K562 (cell line): ENCODE results near the gene MATN1. TPM values are rescaled to one million over a fixed set of nuclear protein-coding genes. Genes with fewer than 3 reads are reported as not detected.

Experiments
- ATAC-seq: fragments of 200-7000 bp; cut with Tn5 transposase; 3 replicates; pipeline ENCODE4 v1.9.1; 2020; ENCODE audit warnings: moderate library complexity
- BruUV-seq: library from RNA; stranded (reverse); fragments of 400-500 nt; replicated peaks from 2 replicates; lab custom pipeline; 2021; lab: Mats Ljungman, UMichigan
- CTCF ChIA-PET: fragments of 300-600 bp; formaldehyde crosslinking; extraction: SDS; loops from one replicate; lab custom pipeline; 2021; ENCODE audit warnings: low intra/inter-chr PET ratio; lab: Yijun Ruan, JAX
- POLR2A ChIA-PET: fragments of 300-600, 350-650 bp; sonication (Branson Sonifier 250); formaldehyde crosslinking; extraction: SDS; loops from one replicate; lab custom pipeline; 2021; ENCODE audit warnings: antibody characterized with exemption, inconsistent platforms; lab: Yijun Ruan, JAX
- DNase-seq, 4 experiments: peaks; one replicate each; pipeline versions ENCODE4 v3.0.0 to v3.0.0-alpha.2; 2011 to 2018; ENCODE audit warnings: low spot score in 3 of 4, mixed read lengths in 3 of 4; ENCODE audit errors: extremely low read depth in 1 of 4
- FAIRE-seq: peaks from 2 replicates; lab custom pipeline; 2011; peaks lifted over from hg19 to GRCh38; lab: Jason Lieb, UNC
- H2AFZ ChIP-seq: 2 replicates; pipeline ENCODE4 v1.6.0; 2011; ENCODE audit warnings: low read depth, low read length, control low read depth, inconsistent platforms
- H3K27ac ChIP-seq: fragments of 200-600 bp; 3 replicates; pipeline ENCODE4 v1.8.0; 2011; ENCODE audit warnings: low read depth, mild to moderate bottlenecking, control low read depth, inconsistent platforms, low read length, moderate library complexity, mixed read lengths; ENCODE audit errors: extremely low read depth
- H3K27me3 ChIP-seq, 2 experiments: fragments of 300-600 bp in 1 of 2; 2 replicates in 1 of 2; 3 replicates in 1 of 2; pipeline versions ENCODE4 v1.6.0 to v1.8.0; 2011; ENCODE audit warnings: inconsistent platforms in 2 of 2, low read length in 2 of 2, mild to moderate bottlenecking in 1 of 2, mixed read lengths in 1 of 2, moderate library complexity in 1 of 2; ENCODE audit not compliant: control insufficient read depth in 2 of 2, insufficient read depth in 2 of 2
- H3K36me3 ChIP-seq: fragments of 300-600 bp; 3 replicates; pipeline ENCODE4 v1.8.0; 2011; ENCODE audit warnings: mild to moderate bottlenecking, low read length, inconsistent platforms; ENCODE audit not compliant: control insufficient read depth, insufficient read depth
- H3K4me1 ChIP-seq, 2 experiments: fragments of 200-600 bp in 1 of 2; replicated peaks in 1 of 2; 2 replicates in 1 of 2; 3 replicates in 1 of 2; pipeline versions ENCODE4 v1.5.1 to v1.8.0; 2011; ENCODE audit warnings: inconsistent platforms in 2 of 2, low read length in 2 of 2, mild to moderate bottlenecking in 1 of 2, mixed read lengths in 1 of 2, moderate library complexity in 1 of 2; ENCODE audit not compliant: control insufficient read depth in 2 of 2, insufficient read depth in 2 of 2
- H3K4me2 ChIP-seq: 2 replicates; pipeline ENCODE4 v1.6.1; 2011; ENCODE audit warnings: low read length, control low read depth, inconsistent platforms, mixed read lengths; ENCODE audit not compliant: insufficient read depth
- H3K4me3 ChIP-seq: fragments of 200-600 bp; sonication (generic), shearing (Covaris generic); 2 replicates; pipeline ENCODE4 v1.5.1; 2016; ENCODE audit warnings: control low read depth, inconsistent platforms
- H3K79me2 ChIP-seq: fragments of 200-600 bp; 3 replicates; pipeline ENCODE4 v1.8.0; 2011; ENCODE audit warnings: low read length, inconsistent platforms; ENCODE audit not compliant: control insufficient read depth, insufficient read depth
- H3K9ac ChIP-seq, 2 experiments: 2 replicates each; pipeline versions ENCODE4 v1.6.0 to v1.6.1; 2011; ENCODE audit warnings: low read depth in 2 of 2, low read length in 2 of 2, control low read depth in 1 of 2, inconsistent platforms in 1 of 2, mild to moderate bottlenecking in 1 of 2, mixed read lengths in 1 of 2; ENCODE audit not compliant: insufficient read depth in 1 of 2
- H3K9me1 ChIP-seq: one replicate; pipeline ENCODE4 v1.6.0; 2011; ENCODE audit warnings: inconsistent platforms, mild to moderate bottlenecking, low read length, moderate library complexity; ENCODE audit not compliant: control insufficient read depth, insufficient read depth
- H3K9me3 ChIP-seq: replicated peaks from 2 replicates; pipeline ENCODE4 v1.5.1; 2011; ENCODE audit warnings: low read depth, low read length, inconsistent platforms; ENCODE audit not compliant: control insufficient read depth, insufficient read depth
- H4K20me1 ChIP-seq: replicated peaks from 2 replicates; pipeline ENCODE4 v1.6.1; 2011; ENCODE audit warnings: low read length, inconsistent platforms, mixed read lengths; ENCODE audit not compliant: control insufficient read depth, insufficient read depth
- BCLAF1 ChIP-seq, 2 experiments: fragments of 450-650 bp in 1 of 2; IDR thresholded peaks; 2 replicates each; pipeline ENCODE4 v1.6.1; 2011 to 2017; ENCODE audit warnings: low read depth in 2 of 2, antibody characterized with exemption in 1 of 2, borderline replicate concordance in 1 of 2, low read length in 1 of 2, mild to moderate bottlenecking in 1 of 2, mixed read lengths in 1 of 2; ENCODE audit not compliant: control insufficient read depth in 1 of 2
- CAMTA2 ChIP-seq: fragments of 250-450 bp; sonication (Bioruptor Pico); conservative IDR thresholded peaks from 2 replicates; pipeline ENCODE4 v1.5.1; 2022
- EP300 ChIP-seq: IDR thresholded peaks from 2 replicates; pipeline ENCODE4 v1.6.1; 2012; ENCODE audit warnings: low read length, improper control_type of control experiment
- GATAD2A ChIP-seq: fragments of 450-650 bp; IDR thresholded peaks from 2 replicates; pipeline ENCODE4 v1.6.1; 2017
- HLTF ChIP-seq: fragments of 450-650 bp; IDR thresholded peaks from 2 replicates; pipeline ENCODE4 v1.6.1; 2016
- HMBOX1 ChIP-seq: sonication (generic); IDR thresholded peaks from 2 replicates; pipeline ENCODE4 v1.6.1; 2016
- HNRNPL ChIP-seq: fragments of 200-400 bp; formaldehyde crosslinking; IDR thresholded peaks from 2 replicates; pipeline ENCODE4 v1.6.1; 2017; ENCODE audit warnings: low read depth, mild to moderate bottlenecking, low read length
- JUNB ChIP-seq: fragments of 450-650 bp; formaldehyde crosslinking; conservative IDR thresholded peaks from 2 replicates; pipeline ENCODE4 v1.4.0; 2020; ENCODE audit warnings: mild to moderate bottlenecking
- NFRKB ChIP-seq: fragments of 450-650 bp; IDR thresholded peaks from 2 replicates; pipeline ENCODE4 v1.6.1; 2016; ENCODE audit warnings: low read depth
- SNAPC5 ChIP-seq: fragments of 250-450 bp; sonication (Bioruptor Pico); IDR thresholded peaks from 2 replicates; pipeline ENCODE4 v1.8.0; 2021; ENCODE audit warnings: moderate library complexity, mild to moderate bottlenecking, inconsistent platforms
- TBL1XR1 ChIP-seq, 2 experiments: IDR thresholded peaks; 2 replicates each; pipeline ENCODE4 v1.6.1; 2012; ENCODE audit warnings: improper control_type of control experiment in 2 of 2, low read length in 2 of 2, mild to moderate bottlenecking in 1 of 2
- TBP ChIP-seq: optimal IDR thresholded peaks from 2 replicates; pipeline ENCODE3; 2011; ENCODE audit warnings: low read depth, low read length, improper control_type of control experiment
- THRB ChIP-seq: fragments of 450-650 bp; formaldehyde crosslinking; conservative IDR thresholded peaks from 2 replicates; pipeline ENCODE4 v1.4.0; 2022; ENCODE audit warnings: mild to moderate bottlenecking, missing genetic modification characterization
- ZFP1 ChIP-seq: fragments of 450-650 bp; formaldehyde crosslinking; IDR thresholded peaks from 2 replicates; pipeline ENCODE4 v1.4.0; 2020; ENCODE audit warnings: mild to moderate bottlenecking, mixed read lengths
- ZNF766 ChIP-seq: fragments of 200-800 bp; sonication (Bioruptor generic); conservative IDR thresholded peaks from 2 replicates; pipeline ENCODE4 v1.6.1; 2016; ENCODE audit warnings: missing genetic modification characterization, missing compliant biosample characterization
- ZNF830 ChIP-seq: fragments of 250-450 bp; sonication (Bioruptor Pico); IDR thresholded peaks from 2 replicates; pipeline ENCODE4 v1.5.0; 2021; ENCODE audit warnings: mild to moderate bottlenecking
- WGBS: fragments of 100-300 bp; shearing (Covaris generic); methylation state at CpG from one replicate; pipeline ENCODE4 v1.1.6; 2016; ENCODE audit warnings: low coverage, mixed read lengths; ENCODE audit not compliant: insufficient coverage; ENCODE audit errors: missing lambda C conversion rate; 5-methylcytosine and 5-hydroxymethylcytosine counted together
- in situ Hi-C: fragments of 300-500 bp; cut with MboI; formaldehyde crosslinking; loops from 4 replicates; pipeline ENCODE4 v1.15.0; 2018; ENCODE audit warnings: inconsistent platforms, mixed read lengths
- intact Hi-C: fragments of 100-400 bp; cut with micrococcal nuclease; formaldehyde crosslinking; loops from 2 replicates; pipeline ENCODE4 v1.14.2; 2022
- polyA plus RNA-seq, 8 experiments: library from polyadenylated mRNA; depleted of rRNA in 4 of 8; stranded (reverse) in 5 of 8; unstranded in 3 of 8; fragments of >200 nt; fragmentation: Nextera tagmentation in 2 of 8; fragmentation: Illumina TruSeq in 1 of 8; extraction: Ambion mirVana in 2 of 8; extraction: Trizol in 1 of 8; gene quantifications; 2 replicates each; pipeline versions ENCODE4 v1.2.1 to v1.2.3, GENCODE V29; 2011 to 2014; ENCODE audit warnings: inconsistent platforms in 1 of 8, missing spikeins in 1 of 8
- total RNA-seq, 7 experiments: library from RNA; depleted of rRNA in 6 of 7; stranded (reverse); fragments of >200 nt in 6 of 7; fragmentation: Illumina TruSeq in 2 of 7; extraction: Trizol in 2 of 7; gene quantifications; 2 replicates each; pipeline versions ENCODE4 v1.2.1 to v1.2.3, GENCODE V29; 2011 to 2021; ENCODE audit warnings: low replicate concordance in 1 of 7

Gene MATN1
- total and polyA plus RNA-seq, 9 of the 15 experiments (the other 6 are each of a cell fraction or from before 2014, with no cell fraction given): 0.10 to 2.3 (median 1.2) TPM

- H3K79me2 ChIP-seq: peaks cover 4% of the 10 kb centered on the region; the same call in 2 of the 3 replicates
- peaks cover 49% of the 10 kb centered on the region for H3K36me3 ChIP-seq
- intact Hi-C loops (no loop called here), in situ Hi-C loops (no loop called here)
- no peak overlapping the region for H3K4me3 ChIP-seq
- ChIA-PET POLR2A (interaction anchor here (0.6 to 8.0 kb wide), 14 partner anchors 9 to 181 kb away, joined by 3 to 74 read pairs (median 6); partner anchors contain the start of genes LAPTM5 and SDC3), CTCF (interaction anchor here (1.4 kb wide), 1 partner anchor 51 kb away, joined by 3 read pairs; no protein-coding TSS in a partner anchor)
- peak overlapping the region; percentile 47 to 85 for H3K9ac ChIP-seq
- peak overlapping the region; percentile 72 for H3K27ac ChIP-seq
- FAIRE-seq: peak; percentile 92
- H4K20me1 ChIP-seq: no peaks in the 10 kb centered on the region
- 6% methylated on average over 2 of the region's 2 CpGs for WGBS
- H3K9me1 ChIP-seq: no peaks in the 10 kb centered on the region
- peak overlapping the region; percentile 44 for H3K4me2 ChIP-seq
- ATAC-seq: peak; percentile 79
- H3K4me1 ChIP-seq: peaks cover 60 to 76% of the 10 kb centered on the region in 2 experiments
- BruUV-seq: no TSS peak
- H3K9me3 ChIP-seq: no peaks in the 10 kb centered on the region
- peak; percentile 69 to 88 (median 75) for DNase-seq
- no peaks in the 10 kb centered on the region for H3K27me3 ChIP-seq
- H2AFZ ChIP-seq: peak overlapping the region; percentile 35
- TF ChIP-seq GATAD2A (peak; percentile 96; the same call in 1 of the 2 replicates), HMBOX1 (peak; percentile 97), JUNB (CRISPR knock-in tag) (peak; percentile 40; the same call in 1 of the 2 replicates), NFRKB (peak; percentile 64; the same call in 1 of the 2 replicates), HNRNPL (0 out of 2 replicates have a peak, but pooled peaks have one; percentile 6), TBP (peak; percentile 35), ZFP1 (CRISPR knock-in tag) (no peak), ZNF830 (CRISPR knock-in tag) (no peak), TBL1XR1 (IDR thresholded peaks at IDR 0.05; ENCODE audit: low read length in 2 of 2) (0 out of 4 replicates have a peak, but pooled peaks of 1 of the 2 experiments have one; percentile 38), CAMTA2 (CRISPR knock-in tag) (no peak), SNAPC5 (CRISPR knock-in tag) (no peak), EP300 (peak; percentile 16; the same call in 1 of the 2 replicates), BCLAF1 (IDR thresholded peaks at IDR 0.05; ENCODE audit: borderline replicate concordance in 1 of 2, control insufficient read depth in 1 of 2, low read depth in 2 of 2, low read length in 1 of 2) (0 out of 4 replicates have a peak, but pooled peaks of 1 of the 2 experiments have one; percentile 35), THRB (peak; percentile 91), HLTF (peak; percentile 60), ZNF766 (CRISPR knock-in tag) (peak; percentile 49)
Measured at GRCh38 chr1:30727824-30728223, 4.4 kb upstream of the MATN1 start.
